Endothelial cell of umbilical vein (primary cell): ENCODE results near the gene NFYA. TPM values are rescaled to one million over a fixed set of nuclear protein-coding genes. Genes with fewer than 3 reads are reported as not detected.

Experiments used
- BruUV-seq: library from RNA; stranded (reverse); fragments of 400-500 nt; replicated peaks from 2 replicates; lab custom pipeline; 2021; lab: Mats Ljungman, UMichigan
- CTCF ChIA-PET: fragments of 300-600, 350-600 bp; sonication (Branson Sonifier 250); formaldehyde crosslinking; loops from one replicate; lab custom pipeline; 2021; ENCODE audit warnings: antibody characterized with exemption, inconsistent platforms; lab: Charles Lee
- POLR2A ChIA-PET: fragments of 300-600, 350-600 bp; sonication (Branson Sonifier 250); formaldehyde crosslinking; loops from one replicate; lab custom pipeline; 2021; ENCODE audit warnings: antibody characterized with exemption, inconsistent platforms; lab: Charles Lee
- DNase-seq: peaks from one replicate; pipeline ENCODE4 v3.0.0-alpha.2; 2011; ENCODE audit warnings: low read depth, low spot score
- FAIRE-seq: peaks from 2 replicates; lab custom pipeline; 2011; peaks lifted over from hg19 to GRCh38; lab: Jason Lieb, UNC
- H2AFZ ChIP-seq: 2 replicates; pipeline ENCODE4 v1.6.0; 2012; ENCODE audit warnings: low read depth, low read length, control low read depth, inconsistent platforms
- H3K27ac ChIP-seq: 2 replicates; pipeline ENCODE4 v1.5.1; 2011; ENCODE audit warnings: low read depth, mild to moderate bottlenecking, control low read depth, low read length, moderate library complexity; ENCODE audit not compliant: insufficient read depth
- H3K27me3 ChIP-seq, 2 experiments: 2 replicates each; pipeline versions ENCODE4 v1.6.0 to v1.6.1; 2011; ENCODE audit warnings: low read length in 2 of 2, mixed read lengths in 1 of 2; ENCODE audit not compliant: control insufficient read depth in 2 of 2, insufficient read depth in 2 of 2
- H3K36me3 ChIP-seq, 2 experiments: 2 replicates in 1 of 2; 3 replicates in 1 of 2; pipeline ENCODE4 v1.5.1; 2011; ENCODE audit warnings: low read length in 2 of 2, mild to moderate bottlenecking in 1 of 2, moderate library complexity in 1 of 2; ENCODE audit not compliant: control insufficient read depth in 2 of 2, insufficient read depth in 2 of 2; ENCODE audit errors: extremely low read depth in 1 of 2
- H3K4me1 ChIP-seq: 3 replicates; pipeline ENCODE4 v1.5.1; 2011; ENCODE audit warnings: mild to moderate bottlenecking, low read length; ENCODE audit not compliant: control insufficient read depth, insufficient read depth; ENCODE audit errors: extremely low read depth
- H3K4me2 ChIP-seq: 2 replicates; pipeline ENCODE4 v1.6.1; 2011; ENCODE audit warnings: low read length, control low read depth, mixed read lengths; ENCODE audit not compliant: insufficient read depth
- H3K4me3 ChIP-seq, 3 experiments: fragments of 200-600 bp in 1 of 3; sonication (generic), shearing (Covaris generic) in 1 of 3; replicated peaks in 1 of 3; 2 replicates each; pipeline ENCODE4 v1.5.1; 2011 to 2016; ENCODE audit warnings: control low read depth in 3 of 3, low read length in 3 of 3, mild to moderate bottlenecking in 2 of 3, inconsistent platforms in 1 of 3, low read depth in 1 of 3, moderate library complexity in 1 of 3; ENCODE audit not compliant: insufficient read depth in 1 of 3
- H3K79me2 ChIP-seq: 2 replicates; pipeline ENCODE4 v1.6.0; 2012; ENCODE audit warnings: low read length, inconsistent platforms; ENCODE audit not compliant: control insufficient read depth, insufficient read depth
- H3K9ac ChIP-seq: replicated peaks from 2 replicates; pipeline ENCODE3; 2011; ENCODE audit warnings: low read length, control low read depth; ENCODE audit not compliant: insufficient read depth; ENCODE audit errors: extremely low read depth
- H3K9me1 ChIP-seq: replicated peaks from 3 replicates; pipeline ENCODE4 v1.6.0; 2011; ENCODE audit warnings: mild to moderate bottlenecking, low read length; ENCODE audit not compliant: control insufficient read depth, insufficient read depth; ENCODE audit errors: extremely low read depth
- H3K9me3 ChIP-seq: replicated peaks from 2 replicates; pipeline ENCODE4 v1.5.1; 2012; ENCODE audit warnings: low read length, inconsistent platforms; ENCODE audit not compliant: control insufficient read depth, insufficient read depth
- H4K20me1 ChIP-seq: replicated peaks from 2 replicates; pipeline ENCODE3; 2011; ENCODE audit warnings: mild to moderate bottlenecking, low read length; ENCODE audit not compliant: control insufficient read depth, insufficient read depth; ENCODE audit errors: extremely low read depth
- EZH2 ChIP-seq: IDR thresholded peaks from 2 replicates; pipeline ENCODE4 v1.6.1; 2012; ENCODE audit warnings: borderline replicate concordance, low read depth, mild to moderate bottlenecking, moderate library complexity, low read length, inconsistent platforms; ENCODE audit not compliant: severe bottlenecking
- FOS ChIP-seq: IDR thresholded peaks from 2 replicates; pipeline ENCODE4 v1.6.1; 2011; ENCODE audit warnings: mild to moderate bottlenecking, low read length, moderate library complexity, borderline replicate concordance; ENCODE audit not compliant: insufficient read depth
- GATA2 ChIP-seq: IDR thresholded peaks from 2 replicates; pipeline ENCODE4 v1.7.0; 2011; ENCODE audit warnings: low read depth, mild to moderate bottlenecking, moderate library complexity, mixed read lengths, low read length; ENCODE audit not compliant: insufficient read length, insufficient read depth
- JUN ChIP-seq: IDR thresholded peaks from 2 replicates; pipeline ENCODE4 v1.6.1; 2011; ENCODE audit warnings: borderline replicate concordance, low read depth; ENCODE audit not compliant: insufficient read length, insufficient read depth
- MYC ChIP-seq: IDR thresholded peaks from one replicate; pipeline ENCODE4 v1.6.1; 2011; ENCODE audit warnings: mild to moderate bottlenecking, low read depth, low read length
- POLR2A ChIP-seq: IDR thresholded peaks from 2 replicates; pipeline ENCODE4 v1.6.1; 2012; ENCODE audit warnings: low read depth, mild to moderate bottlenecking, control low read depth, low read length
- POLR2AphosphoS5 ChIP-seq: IDR thresholded peaks from 2 replicates; pipeline ENCODE4 v1.6.1; 2012; ENCODE audit warnings: low read depth, mild to moderate bottlenecking, control low read depth, low read length, moderate library complexity; ENCODE audit not compliant: insufficient read depth
- dilution Hi-C: fragments of 300-500 bp; cut with MboI; formaldehyde crosslinking; loops from one replicate; pipeline ENCODE4 v1.15.0; 2019; ENCODE audit warnings: low sequenced_read_pairs; ENCODE audit not compliant: extremely low pct_ligation_motif_present
- intact Hi-C: fragments of 100-400 bp; cut with micrococcal nuclease; formaldehyde crosslinking; loops from one replicate; pipeline ENCODE4 v1.10.0; 2022
- polyA plus RNA-seq, 4 experiments: library from polyadenylated mRNA; depleted of rRNA in 3 of 4; stranded (reverse) in 3 of 4; unstranded in 1 of 4; fragments of >200 nt; gene quantifications; 2 replicates each; pipeline versions ENCODE4 v1.2.1 to v1.2.3, GENCODE V29; 2011 to 2012; ENCODE audit warnings: missing spikeins in 1 of 4
- total RNA-seq: library from RNA; stranded (reverse); gene quantifications from 2 replicates; pipeline ENCODE4 v1.2.3, GENCODE V29; 2021
- TF ChIP-seq, protein P1 (sequence below): IDR thresholded peaks from 2 replicates; pipeline ENCODE4 v1.6.1; 2011; ENCODE audit not compliant: insufficient read depth, insufficient read length
- TF ChIP-seq, protein P2 (sequence below), 2 donors: IDR thresholded peaks; 1 replicate in 1 of 2; 2 replicates in 1 of 2; pipeline ENCODE4 v1.5.1; 2011; ENCODE audit warnings: low read length in 2 of 2, mild to moderate bottlenecking in 2 of 2, moderate library complexity in 2 of 2, control low read depth in 1 of 2, inconsistent platforms in 1 of 2, low read depth in 1 of 2; ENCODE audit not compliant: insufficient read depth in 1 of 2; ENCODE audit errors: extremely low read depth in 1 of 2

NFYA gene
- total and polyA plus RNA-seq, 2 donors (not counting 3 experiments of a cell fraction or from before 2014, with no cell fraction given): 13.1 to 29.0 TPM

GRCh38 chr6:41038205-41038604 lies 34.6 kb upstream of the NFYA start:
- DNase-seq (no peak), FAIRE-seq (no peak)
- H3K4me2 ChIP-seq: no peak overlapping the region
- TF ChIP-seq EZH2 (no peak), MYC (no peak), GATA2 (no peak), POLR2AphosphoS5 (no peak), FOS (no peak), JUN (no peak), POLR2A (no peak)
- TF ChIP-seq, protein P1, sequence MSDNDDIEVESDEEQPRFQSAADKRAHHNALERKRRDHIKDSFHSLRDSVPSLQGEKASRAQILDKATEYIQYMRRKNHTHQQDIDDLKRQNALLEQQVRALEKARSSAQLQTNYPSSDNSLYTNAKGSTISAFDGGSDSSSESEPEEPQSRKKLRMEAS: no peak
- TF ChIP-seq, protein P2, sequence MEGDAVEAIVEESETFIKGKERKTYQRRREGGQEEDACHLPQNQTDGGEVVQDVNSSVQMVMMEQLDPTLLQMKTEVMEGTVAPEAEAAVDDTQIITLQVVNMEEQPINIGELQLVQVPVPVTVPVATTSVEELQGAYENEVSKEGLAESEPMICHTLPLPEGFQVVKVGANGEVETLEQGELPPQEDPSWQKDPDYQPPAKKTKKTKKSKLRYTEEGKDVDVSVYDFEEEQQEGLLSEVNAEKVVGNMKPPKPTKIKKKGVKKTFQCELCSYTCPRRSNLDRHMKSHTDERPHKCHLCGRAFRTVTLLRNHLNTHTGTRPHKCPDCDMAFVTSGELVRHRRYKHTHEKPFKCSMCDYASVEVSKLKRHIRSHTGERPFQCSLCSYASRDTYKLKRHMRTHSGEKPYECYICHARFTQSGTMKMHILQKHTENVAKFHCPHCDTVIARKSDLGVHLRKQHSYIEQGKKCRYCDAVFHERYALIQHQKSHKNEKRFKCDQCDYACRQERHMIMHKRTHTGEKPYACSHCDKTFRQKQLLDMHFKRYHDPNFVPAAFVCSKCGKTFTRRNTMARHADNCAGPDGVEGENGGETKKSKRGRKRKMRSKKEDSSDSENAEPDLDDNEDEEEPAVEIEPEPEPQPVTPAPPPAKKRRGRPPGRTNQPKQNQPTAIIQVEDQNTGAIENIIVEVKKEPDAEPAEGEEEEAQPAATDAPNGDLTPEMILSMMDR (IDR thresholded peaks at IDR 0.05; ENCODE audit: extremely low read depth in 1 of 2, insufficient read depth in 1 of 2, low read depth in 1 of 2, low read length in 2 of 2): no peak
- peaks cover 2% of the 10 kb centered on the region for H3K4me1 ChIP-seq
- POLR2A ChIA-PET: no interaction called here
- H3K9me1 ChIP-seq: no peaks in the 10 kb centered on the region
- CTCF ChIA-PET: interaction anchor here (1.1 to 2.9 kb wide), 4 partner anchors 11 to 144 kb away, joined by 3 to 22 read pairs (median 16); no protein-coding TSS in a partner anchor
- dilution Hi-C loops: no loop called here
- H3K9me3 ChIP-seq: no peaks in the 10 kb centered on the region
- H3K79me2 ChIP-seq: no peaks in the 10 kb centered on the region
- intact Hi-C loops: no loop called here
- no peaks in the 10 kb centered on the region for H3K36me3 ChIP-seq
- peaks cover 0 to 2% of the 10 kb centered on the region in 2 experiments for H3K27me3 ChIP-seq
- no peak overlapping the region for H2AFZ ChIP-seq
- H4K20me1 ChIP-seq: no peaks in the 10 kb centered on the region
- no peak overlapping the region for H3K4me3 ChIP-seq
- no peak overlapping the region for H3K27ac ChIP-seq
- BruUV-seq: no TSS peak
- no peak overlapping the region for H3K9ac ChIP-seq
